Lung (tissue), 12 donors: ENCODE results near the gene WTIP. TPM values are rescaled to one million over a fixed set of nuclear protein-coding genes. Genes with fewer than 3 reads are reported as not detected.
A peak's percentile ranks its signal among the peaks of the same experiment; 100 is the strongest.
"Not testable (repeated sequence)": the region's sequence is repeated elsewhere in the genome, so short reads cannot be mapped to it uniquely, and the experiment has no call there.

Experiments used
- ATAC-seq: fragments of 200-7000 bp; cut with Tn5 transposase; one replicate; pipeline ENCODE4 v1.9.1; 2020; ENCODE audit warnings: moderate number of reproducible peaks; ENCODE audit not compliant: insufficient read depth, low FRiP score
- DNase-seq, 3 donors: peaks; one replicate each; pipeline ENCODE4 v3.0.0-alpha.2; 2013 to 2017
- H3K27ac ChIP-seq, 2 donors: one replicate each; pipeline ENCODE4 v1.5.1; 2013; ENCODE audit warnings: mild to moderate bottlenecking in 2 of 2, moderate library complexity in 2 of 2, control low read depth in 1 of 2, inconsistent platforms in 1 of 2, low read depth in 1 of 2, low read length in 1 of 2
- H3K27me3 ChIP-seq, 3 donors: one replicate each; pipeline ENCODE4 v1.5.1; 2013; ENCODE audit warnings: low read length in 2 of 3; ENCODE audit not compliant: control insufficient read depth in 3 of 3, insufficient read depth in 3 of 3
- H3K36me3 ChIP-seq, 4 donors: one replicate each; pipeline ENCODE4 v1.5.1; 2013; ENCODE audit warnings: low read length in 4 of 4, mild to moderate bottlenecking in 1 of 4, moderate library complexity in 1 of 4; ENCODE audit not compliant: control insufficient read depth in 4 of 4, insufficient read depth in 4 of 4
- H3K4me1 ChIP-seq, 5 donors: one replicate each; pipeline ENCODE4 v1.5.1; 2013; ENCODE audit warnings: low read length in 5 of 5, mild to moderate bottlenecking in 2 of 5, moderate library complexity in 1 of 5; ENCODE audit not compliant: control insufficient read depth in 5 of 5, insufficient read depth in 5 of 5
- H3K4me3 ChIP-seq: one replicate; pipeline ENCODE4 v1.5.1; 2013; ENCODE audit warnings: mild to moderate bottlenecking, control low read depth, moderate library complexity
- H3K9ac ChIP-seq, 2 donors: one replicate each; pipeline ENCODE4 v1.5.1; 2013; ENCODE audit warnings: low read length in 2 of 2, control low read depth in 1 of 2; ENCODE audit not compliant: insufficient read depth in 1 of 2
- H3K9me3 ChIP-seq, 4 donors: one replicate each; pipeline ENCODE4 v1.5.1; 2013; ENCODE audit warnings: low read length in 3 of 4, mild to moderate bottlenecking in 1 of 4, moderate library complexity in 1 of 4; ENCODE audit not compliant: control insufficient read depth in 4 of 4, insufficient read depth in 3 of 4
- WGBS, 2 donors: extraction: QIAGEN DNeasy Blood & Tissue Kit; methylation state at CpG; one replicate each; pipeline ENCODE4 v1.1.7; 2013; 5-methylcytosine and 5-hydroxymethylcytosine counted together
- polyA plus RNA-seq, 2 donors: library from polyadenylated mRNA; stranded (reverse); fragments of 200-250 nt; gene quantifications; one replicate each; pipeline ENCODE4 v1.2.1, GENCODE V29; 2013
- total RNA-seq, 2 donors: library from RNA; depleted of rRNA in 1 of 2; stranded (reverse); fragments of >200 nt in 1 of 2; gene quantifications; one replicate each; pipeline ENCODE4 v1.2.1, GENCODE V29; 2014 to 2021
- TF ChIP-seq, protein P1 (sequence below): IDR thresholded peaks from 2 replicates; pipeline ENCODE4 v1.5.1; 2012; ENCODE audit warnings: mild to moderate bottlenecking; ENCODE audit errors: control extremely low read depth, extremely low read depth
- donor health status: control.
- donor health status: control.
- donor health status: Bipolar disorder and iron deficiency.
- donor health status: healthy.
- donor health status: DM: yes; HTN: yes; CAD: no.

The WTIP gene
- total and polyA plus RNA-seq, 4 donors, result 6.4 to 31.9 (median 13.1) TPM

DNA sequence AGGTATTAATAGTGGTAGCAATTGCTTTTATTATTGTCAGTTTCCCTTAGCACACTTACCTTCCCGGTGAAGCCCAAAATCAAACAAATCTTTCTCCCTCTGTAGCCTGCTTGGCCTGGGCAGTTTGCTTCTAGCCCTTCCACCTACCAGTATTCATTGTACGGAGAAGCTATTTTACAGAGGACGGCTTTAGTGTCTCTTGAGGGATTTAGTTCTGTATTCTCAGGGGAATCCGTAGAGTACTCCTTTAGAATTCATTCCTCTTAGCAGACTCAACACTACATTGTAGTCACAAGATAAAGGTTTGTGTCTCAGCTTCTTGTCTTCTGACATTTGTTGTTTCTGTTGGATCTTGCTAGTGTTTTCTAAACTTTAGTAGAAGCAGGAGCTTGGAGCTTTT lies 24.1 kb upstream of the WTIP start:
- no peak for DNase-seq
- TF ChIP-seq, protein P1, sequence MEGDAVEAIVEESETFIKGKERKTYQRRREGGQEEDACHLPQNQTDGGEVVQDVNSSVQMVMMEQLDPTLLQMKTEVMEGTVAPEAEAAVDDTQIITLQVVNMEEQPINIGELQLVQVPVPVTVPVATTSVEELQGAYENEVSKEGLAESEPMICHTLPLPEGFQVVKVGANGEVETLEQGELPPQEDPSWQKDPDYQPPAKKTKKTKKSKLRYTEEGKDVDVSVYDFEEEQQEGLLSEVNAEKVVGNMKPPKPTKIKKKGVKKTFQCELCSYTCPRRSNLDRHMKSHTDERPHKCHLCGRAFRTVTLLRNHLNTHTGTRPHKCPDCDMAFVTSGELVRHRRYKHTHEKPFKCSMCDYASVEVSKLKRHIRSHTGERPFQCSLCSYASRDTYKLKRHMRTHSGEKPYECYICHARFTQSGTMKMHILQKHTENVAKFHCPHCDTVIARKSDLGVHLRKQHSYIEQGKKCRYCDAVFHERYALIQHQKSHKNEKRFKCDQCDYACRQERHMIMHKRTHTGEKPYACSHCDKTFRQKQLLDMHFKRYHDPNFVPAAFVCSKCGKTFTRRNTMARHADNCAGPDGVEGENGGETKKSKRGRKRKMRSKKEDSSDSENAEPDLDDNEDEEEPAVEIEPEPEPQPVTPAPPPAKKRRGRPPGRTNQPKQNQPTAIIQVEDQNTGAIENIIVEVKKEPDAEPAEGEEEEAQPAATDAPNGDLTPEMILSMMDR, result no peak
- no peaks in the 10 kb centered on the region for H3K9me3 ChIP-seq
- H3K36me3 ChIP-seq, result peaks cover 33 to 69% (median 41%) of the 10 kb centered on the region in 4 donors
- no peak overlapping the region for H3K27ac ChIP-seq
- no peak overlapping the region for H3K9ac ChIP-seq
- no peaks in the 10 kb centered on the region for H3K27me3 ChIP-seq
- no peak overlapping the region for H3K4me3 ChIP-seq
- ATAC-seq, result no peak
- 72% methylated on average over 4 of the region's 4 CpGs for WGBS, 2 donors
- H3K4me1 ChIP-seq, result peaks cover 0 to 16% (median 0%) of the 10 kb centered on the region in 5 donors

- Histone ChIP-seq H3K4me3 (no peak overlapping the region), H3K9ac (no peak overlapping the region), H3K36me3 (peaks cover 34 to 62% (median 43%) of the 10 kb centered on the region in 4 donors), H3K27ac (no peak overlapping the region), H3K9me3 (no peaks in the 10 kb centered on the region), H3K27me3 (no peaks in the 10 kb centered on the region), H3K4me1 (peaks cover 0 to 18% (median 0%) of the 10 kb centered on the region in 5 donors)
- TF ChIP-seq, protein P1, result no peak
- no peak for DNase-seq
- 95 to 96% methylated on average over 5 of the region's 5 CpGs for WGBS, 2 donors
- no peak for ATAC-seq
Observed at GRCh38 chr19:34458677-34459076, 22.9 kb upstream of the WTIP start.

DNA sequence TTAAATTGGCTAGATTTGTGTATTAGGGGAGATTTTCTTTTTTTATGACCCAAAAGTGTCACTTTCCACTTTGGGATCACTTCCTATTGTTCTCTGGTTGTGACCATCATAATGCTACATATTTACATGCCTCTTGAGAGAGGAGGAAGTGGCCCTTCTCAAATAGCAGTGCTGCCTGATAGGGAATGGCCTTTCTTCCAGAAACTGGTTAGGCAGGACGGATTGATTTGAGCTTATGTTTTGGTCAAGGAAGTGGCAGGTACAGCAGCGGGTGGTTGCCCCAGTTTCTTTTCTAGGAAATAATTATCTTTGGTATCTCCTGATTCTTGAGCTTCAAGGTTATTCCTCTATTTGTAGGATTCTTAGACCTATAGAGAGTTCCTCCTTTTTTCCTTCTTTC lies 21.9 kb upstream of the WTIP start:
- WGBS, 2 donors, result 74 to 88% methylated on average over 2 of the region's 2 CpGs
- no peak for ATAC-seq
- H3K4me1 ChIP-seq, result peaks cover 0 to 18% (median 0%) of the 10 kb centered on the region in 5 donors
- no peaks in the 10 kb centered on the region for H3K9me3 ChIP-seq
- H3K27ac ChIP-seq, result no peak overlapping the region
- DNase-seq, result peak in 2 of 3 donors; percentile 41 to 64
- H3K36me3 ChIP-seq, result peaks cover 34 to 53% (median 42%) of the 10 kb centered on the region in 4 donors
- TF ChIP-seq, protein P1, result no peak
- H3K9ac ChIP-seq, result no peak overlapping the region
- H3K27me3 ChIP-seq, result no peaks in the 10 kb centered on the region
- no peak overlapping the region for H3K4me3 ChIP-seq

DNA sequence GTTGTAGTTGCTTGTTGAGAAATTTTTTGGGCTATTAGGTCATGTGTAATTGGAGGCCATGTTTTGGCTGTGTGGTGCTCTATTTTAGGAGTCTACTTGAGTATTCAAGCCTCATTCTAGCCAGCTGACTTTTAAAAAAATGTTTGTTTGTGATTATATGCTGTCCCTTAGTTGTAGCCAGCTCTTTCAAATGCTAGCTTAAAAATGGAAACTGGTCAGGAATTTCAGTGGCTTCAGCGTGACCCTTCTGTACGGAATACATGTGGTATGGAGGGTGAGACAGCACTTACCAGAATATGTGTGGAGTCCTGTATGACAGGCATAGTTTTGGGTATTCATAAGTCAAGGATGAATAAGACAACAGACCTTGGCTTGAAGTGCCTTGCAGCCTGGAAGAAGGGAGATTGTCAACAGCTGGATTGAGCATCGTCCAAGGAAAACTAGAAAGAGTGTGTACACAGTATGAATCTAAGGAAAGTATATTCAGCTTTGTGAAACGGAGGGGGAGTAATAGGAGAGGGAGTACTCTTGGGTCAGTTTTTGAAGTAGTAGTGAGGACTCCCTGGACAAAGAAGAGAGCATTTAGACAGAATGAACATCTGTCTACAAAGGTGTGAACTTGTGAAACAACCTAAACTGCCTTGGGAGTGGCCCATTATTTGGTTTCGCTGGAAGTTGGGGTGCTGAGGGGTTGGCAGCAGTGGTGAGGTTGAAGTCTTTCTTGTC lies 20.0 kb upstream of the WTIP start:
- peaks cover 0 to 18% (median 0%) of the 10 kb centered on the region in 5 donors for H3K4me1 ChIP-seq
- no peak for DNase-seq
- 82 to 95% methylated on average over 5 of the region's 5 CpGs for WGBS, 2 donors
- peak overlapping the region in 1 of 2 donors; percentile 11 for H3K27ac ChIP-seq
- H3K9me3 ChIP-seq, result no peaks in the 10 kb centered on the region
- no peak for ATAC-seq
- H3K27me3 ChIP-seq, result no peaks in the 10 kb centered on the region
- no peak overlapping the region for H3K4me3 ChIP-seq
- peaks cover 32 to 51% (median 37%) of the 10 kb centered on the region in 4 donors for H3K36me3 ChIP-seq
- TF ChIP-seq, protein P1, result no peak
- H3K9ac ChIP-seq, result no peak overlapping the region

GRCh38 chr19:34464785-34465184 lies 16.8 kb upstream of the WTIP start:
- not testable (repeated sequence) for DNase-seq, ATAC-seq

More at GRCh38 chr19:34464785-34465184, 16.8 kb upstream of the WTIP start:
- H3K27me3 ChIP-seq, H3K9me3 ChIP-seq, H3K9ac ChIP-seq, H3K4me3 ChIP-seq, H3K27ac ChIP-seq: not testable (repeated sequence)
- 97 to 98% methylated on average over 4 of the region's 4 CpGs for WGBS, 2 donors
- H3K4me1 ChIP-seq, result peaks cover 0 to 16% (median 0%) of the 10 kb centered on the region in 5 donors
- peaks cover 21 to 55% (median 43%) of the 10 kb centered on the region in 4 donors for H3K36me3 ChIP-seq
